ENCODE results near the gene CREB3L2. TPM values are rescaled to one million over a fixed set of nuclear protein-coding genes. Genes with fewer than 3 reads are reported as not detected.

Gene CREB3L2
- total RNA-seq, 1 experiment from 2014 or later = 41.2 TPM

- H3K79me2 ChIP-seq (ENCODE audit: low read depth) = peaks cover 64% of the 10 kb centered on the region
- H3K9me2 ChIP-seq (ENCODE audit: insufficient read depth) = no peaks in the 10 kb centered on the region
- H3K27me3 ChIP-seq (ENCODE audit: insufficient read depth, low read depth) = no peaks in the 10 kb centered on the region
- no peak overlapping the region for H3K4me3 ChIP-seq
- no TSS peak for BruUV-seq (replicated peaks)
- H3K36me3 ChIP-seq (ENCODE audit: low read depth) = peaks cover 6% of the 10 kb centered on the region; the same call in 1 of the 2 replicates
- H2AFZ ChIP-seq = no peak overlapping the region
- H4K20me1 ChIP-seq (ENCODE audit: insufficient read depth) = no peaks in the 10 kb centered on the region
- intact Hi-C loops (cut with micrococcal nuclease; ENCODE audit: unreplicated experiment) = no loop called here
- TF ChIP-seq EZH2 (IDR thresholded peaks at IDR 0.05; ENCODE audit: low read depth) (no peak), CTCF (conservative IDR thresholded peaks at IDR 0.05) (no peak)
- H3K9me3 ChIP-seq (ENCODE audit: insufficient read depth, low read depth) = no peaks in the 10 kb centered on the region
- no peaks in the 10 kb centered on the region for H3K4me1 ChIP-seq (replicated peaks; ENCODE audit: insufficient read depth)
- CTCF ChIA-PET = no interaction called here
- no peaks in the 10 kb centered on the region for H3F3A ChIP-seq (ENCODE audit: insufficient read depth, low read depth)
- H3K27ac ChIP-seq = no peak overlapping the region
- POLR2A ChIA-PET (ENCODE audit: unreplicated experiment) = no interaction called here
- H3K4me2 ChIP-seq = no peak overlapping the region
- no peak for DNase-seq
These were observed 12.8 kb downstream of the CREB3L2 start for GRCh38 chr7:137989094-137989493.

DNA sequence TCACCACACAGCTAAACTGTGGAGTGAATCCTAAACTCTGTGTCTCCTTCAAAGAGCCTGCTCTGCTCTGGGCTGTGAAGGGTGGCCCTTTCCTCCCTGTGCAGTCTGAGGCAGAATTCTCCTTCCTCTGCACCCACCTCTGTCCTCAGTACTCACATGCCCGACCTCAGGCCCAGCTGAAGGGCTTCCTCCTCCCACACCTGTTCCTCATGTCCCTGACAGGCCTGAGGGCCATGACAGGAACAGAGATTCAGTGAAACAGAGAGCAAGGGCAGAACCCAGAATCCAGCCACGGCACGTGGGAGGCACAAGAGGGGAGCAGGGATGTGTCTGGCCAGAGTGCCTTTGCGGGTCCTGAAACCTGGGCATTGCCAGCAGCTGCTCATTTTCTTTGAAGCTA lies 13.9 kb downstream of the CREB3L2 start:
- Histone ChIP-seq H3K27ac (no peak overlapping the region), H3K4me3 (no peak overlapping the region), H2AFZ (no peak overlapping the region), H3K4me2 (no peak overlapping the region), H3K36me3 (ENCODE audit: low read depth) (peaks cover 6% of the 10 kb centered on the region; the same call in 1 of the 2 replicates), H3K27me3 (ENCODE audit: insufficient read depth, low read depth) (no peaks in the 10 kb centered on the region), H3K4me1 (replicated peaks; ENCODE audit: insufficient read depth) (no peaks in the 10 kb centered on the region), H3K79me2 (ENCODE audit: low read depth) (peaks cover 67% of the 10 kb centered on the region), H3K9me3 (ENCODE audit: insufficient read depth, low read depth) (no peaks in the 10 kb centered on the region), H4K20me1 (ENCODE audit: insufficient read depth) (no peaks in the 10 kb centered on the region), H3K9me2 (ENCODE audit: insufficient read depth) (no peaks in the 10 kb centered on the region), H3F3A (ENCODE audit: insufficient read depth, low read depth) (no peaks in the 10 kb centered on the region)
- TF ChIP-seq CTCF (conservative IDR thresholded peaks at IDR 0.05) (no peak), EZH2 (IDR thresholded peaks at IDR 0.05; ENCODE audit: low read depth) (no peak)
- no TSS peak for BruUV-seq (replicated peaks)
- CTCF ChIA-PET = no interaction called here
- intact Hi-C loops (cut with micrococcal nuclease; ENCODE audit: unreplicated experiment) = no loop called here
- no peak for DNase-seq
- POLR2A ChIA-PET (ENCODE audit: unreplicated experiment) = no interaction called here

DNA sequence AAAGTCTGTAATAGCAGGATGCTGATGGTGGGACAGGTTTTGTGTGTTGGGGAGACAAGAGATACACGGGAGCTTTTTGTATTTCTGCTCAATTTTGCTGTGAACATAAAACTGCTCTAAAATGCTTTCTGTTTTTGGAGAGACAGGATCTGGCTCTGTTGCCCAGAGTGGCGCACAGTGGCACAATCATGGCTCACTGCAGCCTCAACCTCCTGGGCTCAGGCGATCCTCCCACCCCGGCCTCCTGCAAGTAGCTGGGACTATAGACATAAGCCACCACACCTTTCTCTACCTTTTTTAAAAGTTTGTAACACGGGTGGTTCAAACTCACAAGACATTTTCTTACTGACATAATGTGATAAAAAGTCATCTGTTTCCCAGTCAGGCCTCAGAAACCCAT lies 14.3 kb downstream of the CREB3L2 start:
- ChIA-PET POLR2A (ENCODE audit: unreplicated experiment) (no interaction called here), CTCF (no interaction called here)
- Histone ChIP-seq H3K9me2 (ENCODE audit: insufficient read depth) (no peaks in the 10 kb centered on the region), H3K27ac (no peak overlapping the region), H3K4me1 (replicated peaks; ENCODE audit: insufficient read depth) (0 out of 2 replicates have a peak, but pooled peaks cover under 1% of the 10 kb centered on the region), H3K9me3 (ENCODE audit: insufficient read depth, low read depth) (no peaks in the 10 kb centered on the region), H3K36me3 (ENCODE audit: low read depth) (peaks cover 4% of the 10 kb centered on the region; the same call in 1 of the 2 replicates), H2AFZ (no peak overlapping the region), H3K79me2 (ENCODE audit: low read depth) (peaks cover 67% of the 10 kb centered on the region), H3F3A (ENCODE audit: insufficient read depth, low read depth) (no peaks in the 10 kb centered on the region), H3K27me3 (ENCODE audit: insufficient read depth, low read depth) (no peaks in the 10 kb centered on the region), H3K4me2 (no peak overlapping the region), H4K20me1 (ENCODE audit: insufficient read depth) (no peaks in the 10 kb centered on the region), H3K4me3 (no peak overlapping the region)
- no peak for DNase-seq
- TF ChIP-seq CTCF (conservative IDR thresholded peaks at IDR 0.05) (no peak), EZH2 (IDR thresholded peaks at IDR 0.05; ENCODE audit: low read depth) (no peak)
- intact Hi-C loops (cut with micrococcal nuclease; ENCODE audit: unreplicated experiment) = no loop called here
- BruUV-seq (replicated peaks) = no TSS peak

All from PC-9 (cell line).